Right lobe of liver (tissue), 4 donors: ENCODE data around the gene NLRC5.

ENCODE experiments used
- CTCF ChIP-seq, 4 donors: fragments of 200-600 bp in 3 of 4; fragments of 450-650 bp in 1 of 4; IDR thresholded peaks; one replicate each; pipeline versions ENCODE4 v1.5.1 to v1.8.0; 2016 to 2022; ENCODE audit warnings: antibody characterized with exemption in 4 of 4, mild to moderate bottlenecking in 2 of 4
- POLR2A ChIP-seq: fragments of 450-650 bp; IDR thresholded peaks from one replicate; pipeline ENCODE4 v1.6.1; 2017; ENCODE audit warnings: antibody characterized with exemption, mild to moderate bottlenecking
- donor health status: DM: no; HTN: no; CAD: no.
- donor health status: DM: no; HTN: no; CAD: no.
- donor health status: DM: no; HTN: yes; CAD: no.

- no peak for TF ChIP-seq CTCF (IDR thresholded peaks at IDR 0.05)
- no peak for TF ChIP-seq POLR2A
Observed at GRCh38 chr16:57115168-57115513, 125.8 kb downstream of the NLRC5 start.
